ENCODE results near the gene GGTLC2.
"Not testable (repeated sequence)": the region's sequence is repeated elsewhere in the genome, so short reads cannot be mapped to it uniquely, and the experiment has no call there.

DNA sequence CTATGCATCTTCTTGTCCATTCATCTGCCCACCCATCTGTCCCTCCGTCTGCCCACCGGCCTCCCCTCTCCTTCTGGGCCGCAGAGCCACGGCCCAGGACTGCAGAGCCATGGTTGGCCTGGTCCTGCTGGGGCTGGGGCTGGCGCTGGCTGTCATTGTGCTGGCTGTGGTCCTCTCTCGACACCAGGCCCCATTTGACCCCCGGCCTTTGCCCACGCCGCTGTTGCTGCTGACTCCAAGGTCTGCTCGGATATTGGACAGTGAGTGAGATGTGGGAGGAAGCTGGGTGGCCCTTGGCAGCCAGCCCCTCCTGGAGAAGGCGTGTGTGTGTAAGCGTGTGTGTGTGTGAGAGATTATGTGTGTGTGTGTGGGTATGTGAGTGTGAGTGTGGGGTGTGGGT lies 7.7 kb downstream of the GGTLC2 start:
- TF ChIP-seq L3MBTL2 (conservative IDR thresholded peaks at IDR 0.05); TARDBP (IDR thresholded peaks at IDR 0.05); ARNT (IDR thresholded peaks at IDR 0.05); BHLHE40 (IDR thresholded peaks at IDR 0.05; ENCODE audit: borderline replicate concordance); SP1 (IDR thresholded peaks at IDR 0.05); FOXA1 (IDR thresholded peaks at IDR 0.05); NFRKB (IDR thresholded peaks at IDR 0.05): not testable (repeated sequence)

Data from HEK293T (cell line).